ENCODE data around the gene THBD. TPM values are rescaled to one million over a fixed set of nuclear protein-coding genes. Genes with fewer than 3 reads are reported as not detected.

The THBD gene
- total and polyA plus RNA-seq, 2 experiments from 2014 or later: 50.1 to 79.6 TPM

- no peak for DNase-seq (ENCODE audit: low spot score)
- H3K27ac ChIP-seq: no peak overlapping the region
- H3K4me1 ChIP-seq (ENCODE audit: insufficient read depth): peaks cover 3% of the 10 kb centered on the region
- no peaks in the 10 kb centered on the region for H3K79me2 ChIP-seq
- no peaks in the 10 kb centered on the region for H4K20me1 ChIP-seq (ENCODE audit: insufficient read depth, poor library complexity, severe bottlenecking)
- no peak overlapping the region for H2AFZ ChIP-seq
- H3K4me3 ChIP-seq: no peak overlapping the region
- H3K27me3 ChIP-seq: peaks cover 48% of the 10 kb centered on the region
- WGBS (ENCODE audit: low lambda C conversion rate, missing lambda C conversion rate): 92% methylated on average over 31 of the region's 41 CpGs
- no peaks in the 10 kb centered on the region for H3K9me3 ChIP-seq (ENCODE audit: low read depth)
- H3K9me2 ChIP-seq (replicated peaks; ENCODE audit: insufficient read depth): no peaks in the 10 kb centered on the region
- TF ChIP-seq EZH2 (IDR thresholded peaks at IDR 0.05; ENCODE audit: borderline replicate concordance) (no peak), CTCF (IDR thresholded peaks at IDR 0.05; ENCODE audit: poor library complexity) (no peak), EZH2phosphoT487 (IDR thresholded peaks at IDR 0.05; ENCODE audit: low read depth, severe bottlenecking, unreplicated experiment) (no peak)
- H3K4me2 ChIP-seq: peak overlapping the region; percentile 78
- no peaks in the 10 kb centered on the region for H3K36me3 ChIP-seq (replicated peaks; ENCODE audit: insufficient read depth, low read depth)
Observed at GRCh38 chr20:23035731-23036130, 13.7 kb downstream of the THBD start.

GRCh38 chr20:23034721-23035671 is 14.5 kb downstream of the THBD start, which contains the start of gene SSTR4:
Gene SSTR4 (plus strand): TSS chr20:23035312. CDS start chr20:23035484, 172 bp downstream.
- DNase-seq (ENCODE audit: low spot score): peak; percentile 35
- Histone ChIP-seq H3K4me1 (ENCODE audit: insufficient read depth) (peaks cover 3% of the 10 kb centered on the region), H3K9me2 (replicated peaks; ENCODE audit: insufficient read depth) (no peaks in the 10 kb centered on the region), H3K27ac (no peak within 1 kb of the TSS), H3K4me3 (no peak within 1 kb of the TSS), H3K9me3 (ENCODE audit: low read depth) (no peaks in the 10 kb centered on the region), H3K79me2 (no peaks in the 10 kb centered on the region), H2AFZ (no peak within 1 kb of the TSS), H3K36me3 (replicated peaks; ENCODE audit: insufficient read depth, low read depth) (no peaks in the 10 kb centered on the region), H4K20me1 (ENCODE audit: insufficient read depth, poor library complexity, severe bottlenecking) (no peaks in the 10 kb centered on the region), H3K27me3 (peaks cover 48% of the 10 kb centered on the region), H3K4me2 (peak within 1 kb of the TSS; percentile 78)
- no peak for TF ChIP-seq EZH2phosphoT487 (IDR thresholded peaks at IDR 0.05; ENCODE audit: low read depth, severe bottlenecking, unreplicated experiment)
- TF ChIP-seq EZH2 (IDR thresholded peaks at IDR 0.05; ENCODE audit: borderline replicate concordance): no peak
- TF ChIP-seq CTCF (IDR thresholded peaks at IDR 0.05; ENCODE audit: poor library complexity): no peak
- WGBS (ENCODE audit: low lambda C conversion rate, missing lambda C conversion rate): 39% methylated on average over 21 of the region's 83 CpGs

- peaks cover 43% of the 10 kb centered on the region for H3K27me3 ChIP-seq
- no peaks in the 10 kb centered on the region for H4K20me1 ChIP-seq (ENCODE audit: insufficient read depth, poor library complexity, severe bottlenecking)
- no peaks in the 10 kb centered on the region for H3K36me3 ChIP-seq (replicated peaks; ENCODE audit: insufficient read depth, low read depth)
- H3K4me2 ChIP-seq: no peak overlapping the region
- H3K27ac ChIP-seq: no peak overlapping the region
- H3K79me2 ChIP-seq: no peaks in the 10 kb centered on the region
- no peak for TF ChIP-seq EZH2 (IDR thresholded peaks at IDR 0.05; ENCODE audit: borderline replicate concordance)
- TF ChIP-seq EZH2phosphoT487 (IDR thresholded peaks at IDR 0.05; ENCODE audit: low read depth, severe bottlenecking, unreplicated experiment): no peak
- TF ChIP-seq CTCF (IDR thresholded peaks at IDR 0.05; ENCODE audit: poor library complexity): no peak
- no peaks in the 10 kb centered on the region for H3K9me2 ChIP-seq (replicated peaks; ENCODE audit: insufficient read depth)
- H3K9me3 ChIP-seq (ENCODE audit: low read depth): no peaks in the 10 kb centered on the region
- H3K4me1 ChIP-seq (ENCODE audit: insufficient read depth): peaks cover 3% of the 10 kb centered on the region
- no peak overlapping the region for H2AFZ ChIP-seq
- no peak for DNase-seq (ENCODE audit: low spot score)
- 95% methylated on average over 4 of the region's 4 CpGs for WGBS (ENCODE audit: low lambda C conversion rate, missing lambda C conversion rate)
- H3K4me3 ChIP-seq: no peak overlapping the region
Observed at GRCh38 chr20:23033918-23034317, 15.6 kb downstream of the THBD start.
